ENCODE measurements around the gene TESMIN. TPM values are rescaled to one million over a fixed set of nuclear protein-coding genes. Genes with fewer than 3 reads are reported as not detected.

The TESMIN gene
- total RNA-seq, 1 experiment from 2014 or later = not detected

DNA sequence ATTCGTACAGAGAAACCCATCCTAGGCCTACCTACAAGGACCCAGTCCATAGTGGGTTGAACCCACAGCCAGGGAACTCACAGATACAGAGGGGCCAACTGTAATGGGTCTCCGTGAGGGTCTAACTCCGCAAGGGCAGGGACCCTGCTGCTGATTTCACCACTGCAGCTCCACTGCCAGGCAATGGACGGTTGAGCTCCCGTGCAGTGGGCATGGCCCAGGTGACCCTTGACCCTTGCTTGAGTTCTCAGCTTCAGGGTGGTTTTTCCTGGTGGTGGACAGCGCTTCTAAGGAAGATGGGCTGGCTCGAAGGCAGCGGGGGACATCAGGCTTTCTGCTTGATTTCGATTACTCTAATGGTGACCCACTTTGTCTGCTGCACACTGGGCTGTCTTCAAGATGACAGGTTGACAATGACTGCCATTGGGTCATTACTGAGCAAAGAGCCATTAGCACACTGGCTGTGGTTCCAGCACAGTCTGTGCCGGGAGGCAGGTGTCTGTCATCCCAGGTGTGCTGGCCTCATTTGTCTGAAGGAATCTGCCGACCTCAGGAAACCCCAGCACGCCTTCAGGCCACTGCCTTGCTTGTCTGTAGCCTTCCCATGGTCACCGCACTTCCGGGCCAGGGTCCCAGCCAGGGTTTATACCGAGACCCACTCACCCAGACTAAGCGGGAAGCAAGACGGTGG lies 70.6 kb downstream of the TESMIN start:
- DNase-seq = no peak
- Histone ChIP-seq H3K4me3 (no peak overlapping the region), H3K9me3 (no peaks in the 10 kb centered on the region), H3K27me3 (peaks cover 8% of the 10 kb centered on the region), H3K36me3 (no peaks in the 10 kb centered on the region)

GRCh38 chr11:68678031-68678441 lies 73.3 kb downstream of the TESMIN start:
- Histone ChIP-seq H3K27me3 (no peaks in the 10 kb centered on the region), H3K4me3 (no peak overlapping the region), H3K36me3 (no peaks in the 10 kb centered on the region), H3K9me3 (no peaks in the 10 kb centered on the region)
- DNase-seq = no peak

GRCh38 chr11:68677432-68677831 lies 73.9 kb downstream of the TESMIN start:
- DNase-seq = peak; percentile 90
- Histone ChIP-seq H3K9me3 (no peaks in the 10 kb centered on the region), H3K4me3 (no peak overlapping the region), H3K27me3 (no peaks in the 10 kb centered on the region), H3K36me3 (no peaks in the 10 kb centered on the region)

GRCh38 chr11:68674461-68674860 lies 76.9 kb downstream of the TESMIN start:
- H3K4me3 ChIP-seq = no peak overlapping the region
- no peak for DNase-seq
- H3K9me3 ChIP-seq = no peaks in the 10 kb centered on the region
- H3K36me3 ChIP-seq = no peaks in the 10 kb centered on the region
- H3K27me3 ChIP-seq = no peaks in the 10 kb centered on the region

GRCh38 chr11:68673991-68674390 lies 77.3 kb downstream of the TESMIN start:
- Histone ChIP-seq H3K4me3 (no peak overlapping the region), H3K27me3 (no peaks in the 10 kb centered on the region), H3K36me3 (no peaks in the 10 kb centered on the region), H3K9me3 (no peaks in the 10 kb centered on the region)
- DNase-seq = no peak

- H3K4me3 ChIP-seq = no peak overlapping the region
- H3K36me3 ChIP-seq = no peaks in the 10 kb centered on the region
- peak; percentile 76 for DNase-seq
- H3K27me3 ChIP-seq = no peaks in the 10 kb centered on the region
- H3K9me3 ChIP-seq = no peaks in the 10 kb centered on the region
These were observed 77.9 kb downstream of the TESMIN start for GRCh38 chr11:68673306-68673945.

DNA sequence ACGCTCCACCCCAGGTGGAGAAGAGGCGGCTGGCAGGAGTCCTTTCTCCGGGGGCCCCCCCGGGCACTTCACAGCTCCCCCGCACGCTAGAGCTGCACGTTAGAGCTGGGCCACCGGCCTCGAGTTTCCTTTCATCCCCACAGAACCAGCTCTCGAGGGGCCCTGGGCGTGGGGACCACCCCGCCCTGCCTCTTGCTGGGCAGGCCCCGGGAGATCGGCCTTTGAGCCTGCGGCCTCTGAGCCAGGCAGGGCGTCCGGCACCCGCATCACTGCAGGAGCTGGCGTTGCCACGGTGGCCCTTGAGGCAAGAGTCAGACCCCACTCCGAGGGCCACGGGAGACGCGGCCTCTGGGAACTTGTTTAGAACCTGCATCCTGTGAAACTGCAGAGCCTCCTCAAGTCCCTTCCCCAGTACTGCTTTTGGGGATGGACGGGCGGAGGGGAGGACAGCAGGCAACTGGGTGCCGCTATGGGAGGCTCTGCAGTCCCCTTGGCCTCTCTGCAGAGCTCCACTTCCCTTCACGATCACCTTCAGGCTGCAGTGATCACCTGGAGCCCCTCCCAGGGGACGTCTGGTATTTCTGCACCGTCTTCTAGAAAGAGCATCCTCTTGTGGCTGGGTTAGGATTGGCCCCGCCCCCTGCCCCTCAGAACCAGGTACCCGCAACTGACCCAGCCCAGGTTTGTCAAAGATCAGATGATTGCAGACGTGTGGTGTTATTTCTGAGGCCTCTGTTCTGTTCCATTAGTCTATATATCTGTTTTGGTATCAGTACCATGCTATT lies 80.9 kb downstream of the TESMIN start:
- Histone ChIP-seq H3K27me3 (no peaks in the 10 kb centered on the region), H3K4me3 (no peak overlapping the region), H3K36me3 (no peaks in the 10 kb centered on the region), H3K9me3 (no peaks in the 10 kb centered on the region)
- no peak for DNase-seq

DNA sequence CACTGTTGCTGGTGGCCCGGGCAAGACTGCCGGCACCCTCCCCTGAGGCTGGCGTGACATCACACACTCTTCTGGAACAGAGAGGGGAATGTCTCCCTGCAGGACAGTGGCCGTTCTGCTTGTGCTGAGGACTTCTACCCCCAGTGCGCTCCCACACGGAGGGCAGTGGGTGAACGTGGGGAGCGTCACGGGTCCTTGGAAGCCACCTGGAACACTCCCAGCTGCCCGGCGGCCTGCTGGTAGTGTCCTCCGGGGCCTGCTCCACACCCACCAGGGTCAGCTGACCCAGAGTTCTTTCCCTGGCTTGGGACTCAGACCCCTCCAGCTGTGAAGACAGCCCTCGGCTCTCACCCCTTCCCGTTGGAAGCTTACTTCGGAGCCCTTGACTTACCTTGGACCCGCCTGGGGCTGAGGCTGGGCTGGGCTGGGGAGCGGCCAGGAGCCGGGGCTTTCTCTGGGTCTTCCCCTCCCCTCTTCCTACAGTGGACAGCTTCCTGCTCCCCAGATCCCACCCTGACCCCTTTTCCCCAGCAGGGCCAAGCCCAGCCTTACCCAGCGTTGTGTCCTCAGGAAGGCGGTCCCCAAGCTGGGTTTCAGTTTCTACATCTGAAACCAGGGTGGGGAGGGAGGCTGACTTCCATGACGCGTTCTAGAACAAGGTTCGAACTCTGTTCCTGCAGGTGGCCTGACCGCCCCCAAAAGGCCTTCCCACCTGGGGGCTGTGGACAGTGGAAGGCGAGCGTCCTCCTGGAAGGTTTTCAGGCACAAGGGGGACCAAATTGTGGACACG lies 81.8 kb downstream of the TESMIN start:
- Histone ChIP-seq H3K9me3 (no peaks in the 10 kb centered on the region), H3K4me3 (no peak overlapping the region), H3K36me3 (no peaks in the 10 kb centered on the region), H3K27me3 (no peaks in the 10 kb centered on the region)
- no peak for DNase-seq

GRCh38 chr11:68667511-68668500 lies 83.5 kb downstream of the TESMIN start:
- no peaks in the 10 kb centered on the region for H3K36me3 ChIP-seq
- DNase-seq = no peak
- H3K9me3 ChIP-seq = no peaks in the 10 kb centered on the region
- no peaks in the 10 kb centered on the region for H3K27me3 ChIP-seq
- no peak overlapping the region for H3K4me3 ChIP-seq

- no peak overlapping the region for H3K4me3 ChIP-seq
- no peak for DNase-seq
- no peaks in the 10 kb centered on the region for H3K27me3 ChIP-seq
- no peaks in the 10 kb centered on the region for H3K36me3 ChIP-seq
- H3K9me3 ChIP-seq = no peaks in the 10 kb centered on the region
These were observed 84.5 kb downstream of the TESMIN start for GRCh38 chr11:68666849-68667248.

GRCh38 chr11:68665436-68665835 lies 85.9 kb downstream of the TESMIN start:
- Histone ChIP-seq H3K36me3 (no peaks in the 10 kb centered on the region), H3K9me3 (no peaks in the 10 kb centered on the region), H3K27me3 (no peaks in the 10 kb centered on the region), H3K4me3 (no peak overlapping the region)
- peak; percentile 78 for DNase-seq

DNA sequence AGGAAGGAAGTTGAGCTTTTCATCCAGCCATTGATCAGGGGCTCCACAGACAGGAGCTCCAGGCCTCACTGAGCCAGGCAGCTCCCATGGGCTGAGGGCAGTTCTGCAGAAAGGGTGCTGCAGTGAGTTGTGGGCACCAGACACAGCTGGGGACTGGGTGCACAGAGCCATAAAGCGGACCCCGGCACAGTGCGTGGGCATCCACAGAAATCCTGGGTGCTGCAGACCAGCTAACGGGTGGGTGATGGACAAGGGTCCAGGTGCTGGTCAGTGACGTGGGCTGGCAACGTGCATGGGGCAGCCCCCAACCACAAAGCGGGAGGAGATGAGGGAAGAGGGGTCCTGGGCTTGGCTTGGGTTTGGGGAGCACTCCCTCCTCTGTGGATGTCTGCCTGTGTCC lies 86.4 kb downstream of the TESMIN start:
- Histone ChIP-seq H3K4me3 (no peak overlapping the region), H3K9me3 (no peaks in the 10 kb centered on the region), H3K27me3 (no peaks in the 10 kb centered on the region), H3K36me3 (no peaks in the 10 kb centered on the region)
- no peak for DNase-seq

DNA sequence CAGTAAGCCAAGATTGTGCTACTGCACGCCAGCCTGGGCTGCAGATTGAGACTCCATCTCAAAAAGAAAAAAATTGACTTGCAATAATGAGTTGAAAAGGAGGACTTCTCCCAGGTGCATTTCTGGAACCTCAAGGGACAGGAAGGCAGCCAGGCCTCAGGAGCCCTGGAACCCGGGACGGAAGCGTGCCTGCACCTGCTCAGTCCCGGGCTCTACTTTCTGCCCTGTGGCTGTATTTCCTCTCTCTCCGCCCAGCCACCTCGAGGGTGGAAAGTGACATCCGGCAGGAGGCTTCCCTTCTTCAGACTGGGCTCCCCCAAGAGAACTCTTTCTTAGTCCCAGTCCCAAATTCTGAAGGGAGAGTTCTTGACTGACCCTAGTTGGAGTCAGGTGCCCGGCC lies 87.2 kb downstream of the TESMIN start:
- no peaks in the 10 kb centered on the region for H3K27me3 ChIP-seq
- no peaks in the 10 kb centered on the region for H3K36me3 ChIP-seq
- no peak overlapping the region for H3K4me3 ChIP-seq
- H3K9me3 ChIP-seq = no peaks in the 10 kb centered on the region
- no peak for DNase-seq

GRCh38 chr11:68663482-68664010 lies 87.8 kb downstream of the TESMIN start:
- no peak for DNase-seq
- no peak overlapping the region for H3K4me3 ChIP-seq
- H3K9me3 ChIP-seq = no peaks in the 10 kb centered on the region
- no peaks in the 10 kb centered on the region for H3K27me3 ChIP-seq
- H3K36me3 ChIP-seq = no peaks in the 10 kb centered on the region

GRCh38 chr11:68661697-68662603 lies 89.4 kb downstream of the TESMIN start:
- DNase-seq = no peak
- no peaks in the 10 kb centered on the region for H3K27me3 ChIP-seq
- H3K36me3 ChIP-seq = no peaks in the 10 kb centered on the region
- H3K4me3 ChIP-seq = no peak overlapping the region
- no peaks in the 10 kb centered on the region for H3K9me3 ChIP-seq
